ENCODE data around the gene SELENOI. TPM values are rescaled to one million over a fixed set of nuclear protein-coding genes. Genes with fewer than 3 reads are reported as not detected.

The SELENOI gene
- total and polyA plus RNA-seq, 11 donors, result 1.9 to 14.9 (median 10.2) TPM

- Histone ChIP-seq H3K4me3 (no peak overlapping the region), H3K4me1 (peaks cover 0 to 4% (median 0%) of the 10 kb centered on the region in 12 donors), H3K9me3 (no peaks in the 10 kb centered on the region), H3K27me3 (no peaks in the 10 kb centered on the region), H3K27ac (no peak overlapping the region), H3K36me3 (peaks cover 0 to 73% (median 49%) of the 10 kb centered on the region in 9 donors)
- intact Hi-C loops (cut with DNase I), result no loop called here
- DNase-seq (no peak), ATAC-seq (no peak)
- TF ChIP-seq POLR2A (IDR thresholded peaks at IDR 0.05), result no peak
- no peak for TF ChIP-seq CTCF (IDR thresholded peaks at IDR 0.05)
These were observed 38.7 kb downstream of the SELENOI start for GRCh38 chr2:26384597-26384996.

GRCh38 chr2:26387189-26387588, 41.2 kb downstream of the SELENOI start:
- Histone ChIP-seq H3K27me3 (no peaks in the 10 kb centered on the region), H3K27ac (no peak overlapping the region), H3K36me3 (peaks cover 0 to 85% (median 53%) of the 10 kb centered on the region in 9 donors), H3K4me1 (peaks cover 0 to 4% (median 0%) of the 10 kb centered on the region in 12 donors), H3K4me3 (no peak overlapping the region), H3K9me3 (no peaks in the 10 kb centered on the region)
- no peak for TF ChIP-seq CTCF (IDR thresholded peaks at IDR 0.05)
- TF ChIP-seq POLR2A (IDR thresholded peaks at IDR 0.05), result no peak
- intact Hi-C loops (cut with DNase I), result no loop called here
- ATAC-seq (no peak), DNase-seq (no peak)
- 92 to 97% (median 96%) methylated on average over 4 of the region's 4 CpGs for WGBS, 4 donors

DNA sequence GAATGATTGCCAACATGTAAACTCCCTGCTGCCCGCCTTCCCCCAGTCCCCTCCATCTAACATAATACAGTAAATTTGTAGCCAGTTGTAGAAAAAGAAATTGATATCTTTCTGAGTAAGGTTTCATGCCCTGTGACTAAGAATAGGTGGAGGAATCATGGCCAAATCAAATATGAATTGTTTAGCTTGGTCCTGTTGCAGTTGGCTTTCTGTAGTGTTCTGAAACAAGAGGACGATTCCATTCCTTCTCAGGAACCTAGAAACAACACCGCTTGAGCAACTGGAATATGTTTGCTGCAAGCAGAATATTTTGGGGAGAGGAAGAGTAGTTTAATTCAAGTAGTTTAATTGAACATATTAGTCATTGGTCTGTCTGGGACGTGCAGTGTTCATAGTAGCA, 48.8 kb downstream of the SELENOI start:
- Histone ChIP-seq H3K9me3 (no peaks in the 10 kb centered on the region), H3K27me3 (no peaks in the 10 kb centered on the region), H3K4me3 (no peak overlapping the region), H3K4me1 (peaks cover 0 to under 1% (median 0%) of the 10 kb centered on the region in 12 donors), H3K36me3 (peaks cover 0 to 34% (median 13%) of the 10 kb centered on the region in 9 donors), H3K27ac (no peak overlapping the region)
- whole genome bisulfite sequencing, 4 donors, result 86 to 93% (median 91%) methylated on average over 4 of the region's 4 CpGs
- intact Hi-C loops (cut with DNase I), result loop anchor here in 1 of 10 donors (10.0 kb wide), 1 partner anchor 180 kb away; no protein-coding TSS in a partner anchor
- TF ChIP-seq POLR2A (IDR thresholded peaks at IDR 0.05) (no peak), CTCF (IDR thresholded peaks at IDR 0.05) (no peak)
- DNase-seq (no peak), ATAC-seq (no peak)

DNA sequence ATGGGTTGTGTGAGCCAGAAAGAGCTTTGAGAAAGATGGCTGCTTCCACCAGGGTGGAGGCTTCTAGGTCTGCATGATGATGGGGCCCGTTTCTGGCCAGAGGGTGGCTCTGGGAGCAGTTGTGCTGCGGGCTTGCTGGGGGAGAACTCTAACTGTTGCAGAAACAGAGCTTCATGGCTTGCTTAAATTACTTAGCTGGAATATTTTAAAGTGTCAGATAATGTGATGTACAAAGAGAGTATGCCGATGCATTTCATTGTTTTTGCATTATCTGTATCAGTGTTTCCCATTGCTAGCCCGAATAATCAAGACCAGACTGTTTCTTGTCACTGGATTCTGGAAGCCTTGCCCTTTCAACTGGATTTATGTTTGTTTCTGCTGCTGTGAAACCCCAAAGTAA, 49.5 kb downstream of the SELENOI start:
- H3K4me1 ChIP-seq, result no peaks in the 10 kb centered on the region
- 60 to 89% (median 76%) methylated on average over 4 of the region's 4 CpGs for WGBS, 4 donors
- H3K4me3 ChIP-seq, result no peak overlapping the region
- DNase-seq (no peak), ATAC-seq (no peak)
- intact Hi-C loops (cut with DNase I), result loop anchor here in 1 of 10 donors (10.0 kb wide), 1 partner anchor 179 kb away; no protein-coding TSS in a partner anchor
- no peaks in the 10 kb centered on the region for H3K9me3 ChIP-seq
- H3K27me3 ChIP-seq, result no peaks in the 10 kb centered on the region
- TF ChIP-seq CTCF (IDR thresholded peaks at IDR 0.05) (no peak), POLR2A (IDR thresholded peaks at IDR 0.05) (no peak)
- H3K27ac ChIP-seq, result no peak overlapping the region
- peaks cover 0 to 27% (median 10%) of the 10 kb centered on the region in 9 donors for H3K36me3 ChIP-seq
